Fibroblast of the aortic adventitia (primary cell): ENCODE data around the gene PDZD2. TPM values are rescaled to one million over a fixed set of nuclear protein-coding genes. Genes with fewer than 3 reads are reported as not detected.

Experiments
- DNase-seq: peaks from one replicate; pipeline ENCODE4 v3.0.0-alpha.2; 2010; ENCODE audit warnings: low read depth
- H3K4me3 ChIP-seq: 2 replicates; pipeline ENCODE4 v1.5.1; 2011; ENCODE audit warnings: low read depth, mild to moderate bottlenecking, control low read depth, low read length, moderate library complexity
- total RNA-seq: library from RNA; depleted of rRNA; stranded (reverse); fragments of >200 nt; gene quantifications from 2 replicates; pipeline ENCODE4 v1.2.3, GENCODE V29; 2012; ENCODE audit warnings: low replicate concordance
- TF ChIP-seq, protein P1 (sequence below): IDR thresholded peaks from 2 replicates; pipeline ENCODE4 v1.5.1; 2011; ENCODE audit warnings: mild to moderate bottlenecking, low read length, control low read depth, inconsistent platforms; ENCODE audit not compliant: insufficient read depth

Gene PDZD2
- total RNA-seq, 1 donor = under 0.01 TPM

DNA sequence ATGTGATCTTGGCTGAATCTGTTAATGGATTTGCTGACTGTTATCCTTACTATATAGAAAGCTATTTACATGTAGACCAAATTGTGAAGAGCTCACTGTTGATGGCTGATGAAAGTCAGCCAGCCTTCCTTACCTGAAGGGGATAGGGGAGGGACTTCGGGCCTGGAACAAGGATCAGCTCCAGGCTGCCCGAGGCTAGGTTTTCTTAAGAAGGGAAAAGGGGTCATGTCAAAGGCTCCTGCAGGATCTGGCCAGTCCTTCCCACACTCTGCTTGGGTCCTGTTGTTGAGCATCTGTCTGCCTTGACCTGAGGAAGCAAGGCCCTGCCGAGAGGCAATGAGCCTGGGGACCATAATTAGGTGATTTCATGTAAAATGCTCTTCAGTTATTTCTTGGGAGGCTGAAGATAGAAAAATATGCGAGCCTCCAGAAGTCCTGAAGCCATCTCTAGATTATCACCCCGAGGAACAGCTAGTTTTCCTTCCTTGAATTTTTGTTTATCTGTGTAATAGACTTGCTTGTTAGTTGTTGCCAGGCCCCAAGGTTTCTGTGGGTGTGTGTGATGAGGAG lies 261.4 kb downstream of the PDZD2 start:
- H3K4me3 ChIP-seq = no peak overlapping the region
- no peak for DNase-seq
- TF ChIP-seq, protein P1, sequence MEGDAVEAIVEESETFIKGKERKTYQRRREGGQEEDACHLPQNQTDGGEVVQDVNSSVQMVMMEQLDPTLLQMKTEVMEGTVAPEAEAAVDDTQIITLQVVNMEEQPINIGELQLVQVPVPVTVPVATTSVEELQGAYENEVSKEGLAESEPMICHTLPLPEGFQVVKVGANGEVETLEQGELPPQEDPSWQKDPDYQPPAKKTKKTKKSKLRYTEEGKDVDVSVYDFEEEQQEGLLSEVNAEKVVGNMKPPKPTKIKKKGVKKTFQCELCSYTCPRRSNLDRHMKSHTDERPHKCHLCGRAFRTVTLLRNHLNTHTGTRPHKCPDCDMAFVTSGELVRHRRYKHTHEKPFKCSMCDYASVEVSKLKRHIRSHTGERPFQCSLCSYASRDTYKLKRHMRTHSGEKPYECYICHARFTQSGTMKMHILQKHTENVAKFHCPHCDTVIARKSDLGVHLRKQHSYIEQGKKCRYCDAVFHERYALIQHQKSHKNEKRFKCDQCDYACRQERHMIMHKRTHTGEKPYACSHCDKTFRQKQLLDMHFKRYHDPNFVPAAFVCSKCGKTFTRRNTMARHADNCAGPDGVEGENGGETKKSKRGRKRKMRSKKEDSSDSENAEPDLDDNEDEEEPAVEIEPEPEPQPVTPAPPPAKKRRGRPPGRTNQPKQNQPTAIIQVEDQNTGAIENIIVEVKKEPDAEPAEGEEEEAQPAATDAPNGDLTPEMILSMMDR = no peak

DNA sequence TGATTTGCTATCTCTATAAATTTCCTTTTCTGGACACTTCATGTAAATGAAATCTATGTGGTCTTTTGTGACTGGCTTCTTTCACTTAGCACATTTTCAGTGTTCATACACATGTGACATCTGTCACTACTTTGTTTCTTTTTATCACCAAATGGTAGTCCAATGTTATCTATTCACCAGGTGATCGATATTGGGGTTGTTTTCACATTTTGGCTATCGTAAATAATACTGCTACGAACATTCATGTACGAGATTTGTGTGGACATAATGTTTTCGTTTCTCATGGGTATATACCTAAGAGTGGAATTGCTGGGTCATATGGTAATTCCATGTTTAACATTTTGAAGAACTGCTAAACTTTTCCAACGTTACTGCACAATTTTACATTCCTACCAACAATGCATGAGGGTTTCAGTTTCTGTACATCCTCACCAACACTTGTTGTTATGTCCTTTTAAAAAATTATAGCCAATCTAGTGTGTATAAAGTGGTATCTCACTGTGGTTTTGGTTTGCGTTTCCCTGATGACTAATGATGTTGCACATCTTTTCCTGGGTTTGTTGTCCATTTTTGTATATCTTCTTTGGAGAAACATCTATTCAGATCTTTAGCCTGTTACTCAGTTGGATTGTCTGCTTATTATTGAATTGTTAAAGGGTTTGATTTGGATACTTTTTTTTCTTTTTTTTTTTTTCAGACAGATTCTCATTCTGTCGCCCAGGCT lies 263.0 kb downstream of the PDZD2 start:
- no peak for DNase-seq
- H3K4me3 ChIP-seq = no peak overlapping the region
- TF ChIP-seq, protein P1 = no peak

DNA sequence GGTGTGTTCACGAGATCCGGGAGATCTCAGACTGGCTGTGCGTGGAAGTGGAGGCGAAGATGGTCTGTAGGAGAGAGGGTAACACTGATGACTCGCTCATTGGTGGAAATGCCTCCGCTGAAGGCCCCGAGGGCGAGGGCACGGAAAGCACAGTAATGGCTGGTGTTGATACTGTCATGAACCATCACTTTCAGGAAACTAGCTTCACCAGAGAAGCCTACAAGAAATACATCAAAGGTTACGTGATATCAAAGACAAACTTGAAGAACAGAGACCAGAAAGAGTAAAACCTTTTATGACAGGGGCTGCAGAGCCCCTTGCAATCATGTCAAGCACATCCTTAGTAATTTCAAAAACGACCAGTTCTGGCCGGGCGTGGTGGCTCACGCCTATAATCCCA lies 269.5 kb downstream of the PDZD2 start:
- H3K4me3 ChIP-seq = no peak overlapping the region
- no peak for DNase-seq
- TF ChIP-seq, protein P1 = no peak

DNA sequence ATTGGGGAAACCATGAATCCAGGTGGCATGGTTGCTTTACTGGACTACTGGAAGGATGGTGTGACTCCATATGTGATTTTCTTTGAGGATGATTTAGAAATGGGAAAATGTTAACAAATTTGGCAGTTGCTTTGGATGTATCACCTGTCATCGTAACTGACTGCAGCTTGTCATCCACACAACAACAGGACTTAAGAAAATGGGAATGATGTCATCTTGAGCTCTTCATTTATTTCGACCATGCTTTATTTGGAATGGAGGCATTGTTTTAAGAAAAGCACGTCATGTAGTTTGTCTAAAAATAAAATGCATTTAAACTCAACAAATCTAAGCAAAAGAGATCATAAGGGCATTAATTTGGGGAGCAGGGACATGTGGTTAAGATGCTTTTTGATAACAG lies 270.1 kb downstream of the PDZD2 start:
- H3K4me3 ChIP-seq = no peak overlapping the region
- TF ChIP-seq, protein P1 = no peak
- DNase-seq = no peak

DNA sequence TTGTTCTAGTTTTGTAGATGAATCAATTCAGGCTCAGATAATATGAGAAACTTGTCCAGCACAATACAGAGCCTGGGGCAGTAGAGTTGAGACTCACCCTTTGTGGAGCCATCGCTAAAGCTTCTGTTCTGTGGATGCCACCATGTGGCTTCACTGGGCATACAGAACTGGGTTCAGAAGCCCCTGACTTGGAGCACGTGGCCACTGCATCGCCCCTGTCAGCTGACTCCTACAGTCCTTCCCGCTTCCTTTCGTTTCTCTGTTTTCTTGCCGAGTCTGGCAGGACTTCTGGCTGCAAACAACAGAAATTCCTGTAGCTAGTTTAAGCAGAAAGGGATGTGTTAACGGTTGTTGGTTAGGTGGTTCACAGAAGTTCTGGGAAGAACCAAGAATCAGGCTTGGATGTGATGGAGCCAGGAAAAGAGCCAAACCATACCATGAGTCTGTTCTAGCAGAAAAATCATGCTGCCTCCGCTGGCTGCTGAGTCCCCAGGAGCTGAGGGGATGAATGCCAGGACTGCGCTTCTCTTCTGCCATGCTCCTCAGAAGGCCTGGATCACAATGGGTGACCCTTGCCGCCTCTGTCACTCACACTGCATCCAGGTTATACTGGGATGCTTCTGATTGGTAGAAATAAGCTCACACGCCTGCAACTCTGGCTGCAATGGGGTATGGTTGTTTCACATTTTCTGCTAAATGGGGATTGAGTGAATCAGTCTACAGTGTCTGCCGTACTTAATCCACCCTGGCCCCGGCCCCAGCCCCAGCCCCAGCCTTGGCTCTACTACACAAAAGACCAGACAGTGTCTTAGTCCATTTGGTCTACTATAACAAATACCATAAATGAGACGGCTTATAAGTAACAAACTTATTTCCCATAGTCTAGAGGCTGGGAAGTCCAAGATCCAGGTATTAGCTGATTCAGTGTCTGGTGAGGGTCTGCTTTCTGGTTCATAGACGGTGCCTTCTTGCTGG lies 272.6 kb downstream of the PDZD2 start:
- H3K4me3 ChIP-seq = no peak overlapping the region
- TF ChIP-seq, protein P1 = no peak
- DNase-seq = no peak

DNA sequence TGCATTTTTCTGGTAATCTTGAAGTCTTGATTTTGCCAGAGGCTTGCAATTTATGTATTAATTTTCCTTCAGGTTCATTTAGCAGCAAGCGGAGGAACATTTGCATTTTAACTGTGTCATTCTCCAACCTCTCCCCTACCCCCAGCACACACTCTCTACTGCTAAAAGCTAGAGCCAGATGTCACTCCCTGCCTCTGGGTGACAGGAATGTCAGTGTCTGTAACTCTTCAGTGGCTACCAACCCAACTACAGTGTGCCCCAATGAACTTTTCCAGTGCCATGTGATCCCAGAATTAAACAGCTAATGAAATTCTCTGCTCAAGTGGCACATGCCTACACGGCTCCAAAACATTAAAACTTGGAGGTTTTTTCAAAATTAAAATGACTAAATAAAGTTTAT lies 274.9 kb downstream of the PDZD2 start:
- TF ChIP-seq, protein P1 = no peak
- no peak for DNase-seq
- no peak overlapping the region for H3K4me3 ChIP-seq
